HG03175 (cell line): Measurements from ENCODE around the gene PAPOLA.
"Not testable (repeated sequence)": the region's sequence is repeated elsewhere in the genome, so short reads cannot be mapped to it uniquely, and the experiment has no call there.

Experiments used
- ATAC-seq: cut with Tn5 transposase; IDR thresholded peaks from one replicate; pipeline ENCODE4 v1.9.1; 2021; ENCODE audit warnings: mild to moderate bottlenecking, moderate library complexity; ENCODE audit not compliant: unreplicated experiment

Gene PAPOLA

GRCh38 chr14:96501740-96502620, at the start of gene PAPOLA:
PAPOLA (plus strand) TSS chr14:96502382; CDS start chr14:96502593, 211 bp downstream.
- ATAC-seq, result peak; percentile 87

- no peak for ATAC-seq
Observed at GRCh38 chr14:96452684-96453083, 49.5 kb upstream of the PAPOLA start.

- no peak for ATAC-seq
Observed at GRCh38 chr14:96455588-96455987, 46.6 kb upstream of the PAPOLA start.

- ATAC-seq, result no peak
Observed at GRCh38 chr14:96459851-96460250, 42.3 kb upstream of the PAPOLA start.

GRCh38 chr14:96461950-96462798, 40.0 kb upstream of the PAPOLA start:
- ATAC-seq, result no peak

- ATAC-seq, result no peak
Observed at GRCh38 chr14:96464136-96464535, 38.0 kb upstream of the PAPOLA start.

GRCh38 chr14:96466918-96467317, 35.3 kb upstream of the PAPOLA start:
- no peak for ATAC-seq

GRCh38 chr14:96470331-96470730, 31.9 kb upstream of the PAPOLA start:
- ATAC-seq, result no peak

- ATAC-seq, result not testable (repeated sequence)
Observed at GRCh38 chr14:96470967-96471366, 31.2 kb upstream of the PAPOLA start.

- ATAC-seq, result no peak
Observed at GRCh38 chr14:96478119-96478518, 24.1 kb upstream of the PAPOLA start.

GRCh38 chr14:96479435-96480146, 22.6 kb upstream of the PAPOLA start:
- ATAC-seq, result no peak

- ATAC-seq, result no peak
Observed at GRCh38 chr14:96481731-96482314, 20.4 kb upstream of the PAPOLA start.

GRCh38 chr14:96482986-96483385, 19.2 kb upstream of the PAPOLA start:
- no peak for ATAC-seq

GRCh38 chr14:96484399-96484798, 17.8 kb upstream of the PAPOLA start:
- no peak for ATAC-seq

- peak; percentile 74 for ATAC-seq
Observed at GRCh38 chr14:96486705-96487104, 15.5 kb upstream of the PAPOLA start.

GRCh38 chr14:96489327-96489726, 12.9 kb upstream of the PAPOLA start:
- no peak for ATAC-seq

- ATAC-seq, result no peak
Observed at GRCh38 chr14:96493178-96493577, 9.0 kb upstream of the PAPOLA start.

GRCh38 chr14:96494331-96494730, 7.9 kb upstream of the PAPOLA start:
- ATAC-seq, result no peak

- no peak for ATAC-seq
Observed at GRCh38 chr14:96497087-96497486, 5.1 kb upstream of the PAPOLA start.

GRCh38 chr14:96497586-96497985, 4.6 kb upstream of the PAPOLA start:
- ATAC-seq, result no peak
